HG02973 (cell line): Measurements from ENCODE around the gene TNIP1.

ENCODE experiments used
- ATAC-seq: cut with Tn5 transposase; IDR thresholded peaks from one replicate; pipeline ENCODE4 v1.9.1; 2021; ENCODE audit warnings: moderate library complexity; ENCODE audit not compliant: unreplicated experiment

TNIP1 gene

DNA sequence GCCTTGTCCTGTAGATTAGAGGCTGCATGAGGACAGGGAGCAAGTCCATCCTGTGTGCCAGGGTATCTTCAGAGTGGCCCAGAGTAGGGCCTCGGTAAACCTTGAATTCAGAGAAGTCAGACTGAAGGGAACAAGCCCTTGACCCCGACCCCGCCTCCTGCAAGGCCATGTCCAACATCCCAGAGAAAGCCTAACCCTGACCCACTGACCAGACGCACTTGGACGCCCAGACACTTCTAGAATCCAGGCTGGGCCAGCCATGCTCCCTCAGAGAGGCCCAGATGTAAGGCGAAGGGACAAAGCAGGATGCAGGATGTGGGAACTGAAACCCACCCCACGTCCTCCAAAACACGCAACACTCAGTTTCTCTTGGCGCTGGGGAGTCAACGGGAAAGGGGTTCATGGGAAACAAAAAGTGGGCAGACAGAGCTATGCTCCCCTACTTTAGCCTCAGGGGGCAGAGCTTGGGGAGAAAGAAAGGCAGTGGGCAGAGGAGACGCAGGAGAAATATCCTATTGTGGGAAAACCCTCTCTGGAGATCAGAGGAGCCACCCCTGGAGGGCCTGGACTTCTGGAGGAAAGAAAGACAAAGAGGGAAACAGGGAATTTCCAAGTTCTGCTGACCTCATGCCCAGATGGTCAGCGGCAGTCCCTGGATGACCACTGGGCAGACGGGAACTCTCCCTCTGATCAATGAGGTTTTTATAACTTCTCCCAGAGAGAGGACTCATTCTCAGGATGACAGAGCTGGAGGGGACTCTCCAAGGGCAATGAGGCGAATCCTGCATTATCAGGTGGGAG lies 13.0 kb downstream of the TNIP1 start:
- peak; percentile 5 for ATAC-seq

DNA sequence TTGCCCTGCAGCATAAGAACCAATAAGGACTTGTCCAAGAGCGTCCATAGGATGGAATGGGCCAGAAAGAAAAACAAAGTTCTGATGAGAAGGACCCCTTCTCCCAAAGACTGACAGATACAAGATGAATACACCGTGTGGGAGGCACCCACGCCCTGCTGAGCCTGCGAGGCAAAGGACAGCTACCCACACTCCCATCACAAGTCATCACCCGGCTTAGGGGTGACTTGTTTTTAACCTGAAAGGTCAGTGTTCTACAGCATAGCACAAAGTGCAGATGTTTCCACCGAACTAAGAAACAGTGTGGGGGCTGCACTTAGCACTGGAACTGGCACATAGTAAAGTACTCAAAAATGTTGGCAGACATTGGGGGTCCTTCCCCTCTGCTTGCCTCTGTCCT lies 13.9 kb downstream of the TNIP1 start:
- no peak for ATAC-seq

DNA sequence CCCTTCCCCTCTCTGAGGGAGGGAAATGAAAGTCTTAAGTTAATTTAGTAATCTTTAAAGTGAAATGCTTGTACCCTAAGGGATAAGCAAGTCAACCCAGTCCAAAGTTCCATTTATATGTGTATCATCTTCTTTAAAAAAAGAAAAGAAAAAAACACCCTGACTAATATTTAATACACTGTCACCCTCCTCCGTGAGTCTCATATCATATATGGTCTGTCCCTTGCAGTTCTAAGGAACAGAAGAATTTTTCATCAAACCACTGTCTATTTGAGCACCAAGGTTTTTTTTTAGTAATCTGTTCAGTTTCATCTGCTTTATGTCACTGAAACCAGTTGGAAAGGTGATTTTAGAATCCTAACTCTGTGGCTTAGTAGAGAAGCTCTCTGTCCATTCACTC lies 15.2 kb downstream of the TNIP1 start:
- no peak for ATAC-seq

DNA sequence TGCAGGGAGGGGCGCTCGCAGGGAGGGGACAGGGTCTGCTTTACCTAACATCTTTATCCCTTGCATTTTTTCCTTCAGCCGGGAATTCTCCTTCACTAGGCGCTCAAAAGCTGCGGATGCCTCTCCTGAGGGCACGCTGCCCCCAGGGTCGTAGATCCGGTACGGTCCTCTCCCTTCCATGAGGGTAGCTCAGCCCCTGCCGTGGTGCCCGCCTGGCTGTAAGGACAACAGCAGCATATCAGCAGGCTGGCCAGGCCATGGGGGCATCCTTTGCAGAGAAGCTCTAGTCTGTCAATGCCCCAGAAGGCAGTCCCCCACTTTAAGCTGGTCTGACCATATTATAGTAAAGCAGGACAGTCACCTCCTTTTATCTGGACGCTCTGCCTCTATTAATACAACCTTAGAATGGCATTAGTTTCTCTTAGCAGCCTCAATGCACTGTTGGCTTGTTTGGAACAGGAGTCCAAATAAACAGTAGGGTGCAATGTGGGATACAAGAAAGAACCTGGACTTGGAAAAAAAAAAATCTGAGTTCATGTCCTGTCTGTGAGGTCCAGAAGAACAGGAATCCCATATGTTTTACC lies 15.8 kb downstream of the TNIP1 start:
- no peak for ATAC-seq

DNA sequence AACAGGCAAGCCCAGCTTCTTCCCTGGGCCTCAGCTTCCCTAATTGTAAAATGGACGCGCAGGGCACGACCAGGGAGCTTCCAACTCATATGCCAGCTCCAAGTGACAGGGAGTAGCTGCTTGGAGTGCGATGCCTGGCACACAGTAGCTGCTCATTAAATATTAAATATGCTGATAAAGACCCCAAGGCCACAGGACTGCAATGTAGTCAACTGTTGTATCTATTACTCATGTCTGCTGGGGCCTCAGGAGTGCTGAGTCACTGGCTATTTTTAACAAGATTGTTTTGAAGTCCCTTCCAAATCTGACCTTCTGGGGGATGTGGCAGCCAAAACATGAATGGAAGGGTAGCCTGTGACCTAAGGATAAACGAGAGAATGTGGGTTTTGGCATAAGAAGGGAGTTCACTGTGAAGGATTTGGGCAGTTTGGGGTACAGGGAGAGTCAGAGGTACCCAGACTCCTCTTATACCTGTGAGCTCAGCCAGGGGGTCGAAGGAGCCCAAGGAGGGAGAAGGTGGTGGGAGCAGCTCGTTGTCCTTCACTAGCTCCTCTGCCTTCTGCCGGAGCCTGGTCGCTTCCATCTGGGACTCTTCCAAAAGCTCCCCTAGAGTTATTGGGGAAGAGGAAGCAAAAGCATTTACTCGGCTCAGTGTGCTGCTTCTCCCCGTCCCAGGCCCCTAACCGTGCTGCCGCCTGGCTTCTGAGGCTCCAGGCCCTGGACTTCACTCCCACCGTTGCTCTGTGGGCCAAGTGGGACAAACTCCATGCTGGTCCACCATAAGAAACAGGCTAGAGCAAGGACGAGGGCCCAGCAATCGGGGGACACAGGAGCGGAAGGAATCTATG lies 17.5 kb downstream of the TNIP1 start:
- ATAC-seq, result no peak

DNA sequence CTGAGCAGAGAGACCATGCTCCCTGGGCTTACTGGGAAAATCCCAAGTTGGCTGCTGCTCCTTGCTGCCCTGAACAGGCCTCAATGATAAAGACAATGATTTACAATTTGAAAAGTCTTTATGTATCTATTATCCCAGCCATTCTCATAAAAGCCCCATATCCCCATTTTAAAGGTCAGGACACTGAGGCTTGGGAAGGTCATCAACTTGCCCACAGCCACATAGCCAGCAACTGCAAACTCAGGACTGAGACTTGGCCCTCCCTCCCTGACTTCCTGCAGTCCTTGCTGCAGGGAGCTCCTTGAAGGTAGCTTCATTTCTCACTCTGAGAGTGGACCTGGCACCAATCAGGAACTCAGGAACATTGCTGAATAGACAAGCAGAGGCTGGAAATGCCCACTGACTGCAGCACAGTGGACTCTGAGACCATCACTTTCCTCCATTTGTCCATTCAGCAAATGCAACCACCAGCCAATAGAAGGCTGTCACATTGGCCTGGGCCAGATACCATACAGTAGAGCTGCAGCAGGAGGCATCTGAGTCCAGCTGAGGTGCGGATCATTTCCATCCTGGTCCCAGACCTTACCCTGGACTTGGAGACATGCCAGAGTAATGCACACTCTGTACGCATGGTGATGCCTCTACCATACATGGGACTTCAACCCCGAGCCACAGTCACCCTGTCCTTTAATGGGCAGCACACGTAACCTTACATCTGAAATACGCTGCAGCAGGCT lies 18.3 kb downstream of the TNIP1 start:
- no peak for ATAC-seq

DNA sequence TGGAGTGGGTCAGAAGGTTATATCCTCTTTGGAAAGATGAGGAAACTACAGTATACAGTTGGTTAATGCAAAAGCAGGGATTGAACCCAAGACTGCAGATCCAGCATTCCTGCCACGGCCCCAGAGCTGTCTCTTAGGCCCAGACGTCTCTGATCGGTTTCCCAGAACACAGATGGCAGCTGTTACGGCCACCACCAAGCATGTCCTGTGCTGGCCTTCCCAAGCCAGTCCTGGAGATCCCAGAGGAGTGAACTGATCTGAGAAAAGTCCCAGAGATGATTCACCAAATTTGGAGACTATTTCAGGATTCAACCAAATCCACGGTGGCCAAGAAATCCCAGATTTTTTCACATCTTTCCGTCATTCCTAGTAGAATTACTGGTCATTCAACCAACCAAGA lies 20.1 kb downstream of the TNIP1 start:
- ATAC-seq, result no peak

DNA sequence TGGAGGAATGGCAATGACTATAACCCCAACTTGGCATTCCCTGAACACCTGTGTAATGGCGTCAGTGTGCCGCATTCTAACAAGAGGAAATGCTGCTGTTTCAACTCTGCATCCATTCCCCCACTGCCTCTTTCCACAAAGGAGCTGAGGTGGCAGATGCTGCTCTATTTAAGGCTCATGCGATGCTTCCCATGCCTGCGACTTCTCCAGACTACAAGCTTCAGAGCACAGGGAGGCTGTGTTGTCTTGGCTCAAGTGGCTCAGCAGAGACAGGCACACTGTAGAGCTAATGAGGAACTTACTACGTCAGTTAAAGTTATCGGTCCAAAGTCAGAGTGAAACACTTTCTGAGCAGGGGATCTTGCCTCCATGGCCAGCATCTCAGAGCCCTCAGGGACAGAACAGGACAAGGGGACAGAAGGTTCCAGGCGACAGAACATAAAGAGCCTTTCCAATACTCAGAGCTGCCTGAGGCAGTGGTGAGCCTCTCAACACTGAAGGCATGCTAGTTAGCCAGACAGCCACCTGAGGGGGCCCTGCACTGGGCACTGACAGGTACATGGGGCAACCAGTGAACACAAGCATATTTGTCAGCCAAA lies 21.8 kb downstream of the TNIP1 start:
- ATAC-seq, result no peak

DNA sequence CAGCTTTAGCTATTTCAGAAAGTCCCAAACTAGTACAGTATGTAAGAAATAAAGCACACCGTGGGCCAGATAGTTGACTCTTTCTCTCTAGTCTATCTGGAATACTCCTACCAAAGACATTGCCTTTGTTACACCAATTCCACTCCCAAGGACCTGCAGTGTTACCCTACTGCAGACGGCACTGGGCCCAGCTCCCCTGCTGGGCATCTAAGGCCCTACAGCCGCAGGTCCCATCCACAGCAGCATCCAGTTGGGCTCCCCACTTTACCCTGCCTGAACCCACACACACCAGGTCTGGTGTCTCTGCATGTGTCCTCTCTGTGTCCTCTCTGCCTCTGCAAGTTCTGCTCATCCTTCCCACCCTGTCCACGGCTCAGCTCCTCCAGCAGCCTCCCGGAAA lies 22.5 kb downstream of the TNIP1 start:
- no peak for ATAC-seq

DNA sequence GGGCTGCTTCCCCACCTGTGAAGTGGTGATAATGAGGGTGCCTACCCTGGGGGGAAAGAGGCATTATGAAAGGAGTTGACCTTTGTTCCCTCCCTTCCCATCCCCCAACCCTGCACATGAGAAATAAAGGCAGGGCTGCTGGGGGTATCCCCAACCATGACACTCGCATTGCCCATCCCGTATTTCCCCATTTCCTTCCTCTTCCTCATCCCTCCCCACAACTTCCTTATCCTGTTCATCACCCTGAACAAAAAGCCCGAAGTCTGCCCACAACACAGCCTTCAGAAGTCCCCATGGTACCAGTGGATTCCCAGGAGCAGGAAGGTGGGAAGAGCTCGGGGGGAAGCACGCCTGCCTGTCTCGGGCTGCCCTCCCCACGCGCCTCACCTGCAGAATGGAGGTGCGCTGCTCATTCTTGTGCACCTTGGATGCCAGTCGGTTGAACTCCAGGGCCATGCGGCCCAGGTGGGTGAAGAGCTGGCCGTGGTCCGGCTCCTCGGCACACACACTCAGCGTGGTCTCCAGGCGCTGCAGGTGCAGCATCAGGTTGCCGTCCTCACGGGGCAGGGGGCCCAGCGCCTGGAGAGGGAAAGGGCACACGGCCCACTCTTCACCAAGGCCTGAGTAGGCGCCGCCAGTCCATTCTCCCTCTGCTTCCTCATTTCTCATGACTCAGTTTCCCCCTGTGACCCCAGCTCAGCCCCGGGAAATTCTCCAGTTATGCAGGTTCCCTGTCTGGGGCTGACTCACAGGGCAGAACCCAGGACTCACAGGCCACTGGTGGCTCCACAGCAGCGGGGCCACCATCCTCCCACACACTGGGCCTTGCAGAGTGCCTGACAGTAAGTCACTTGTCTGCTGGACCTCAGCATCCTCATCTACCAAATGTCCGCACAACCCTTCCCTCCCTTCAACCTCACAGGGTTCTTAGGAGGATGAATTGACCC lies 24.2 kb downstream of the TNIP1 start:
- no peak for ATAC-seq

DNA sequence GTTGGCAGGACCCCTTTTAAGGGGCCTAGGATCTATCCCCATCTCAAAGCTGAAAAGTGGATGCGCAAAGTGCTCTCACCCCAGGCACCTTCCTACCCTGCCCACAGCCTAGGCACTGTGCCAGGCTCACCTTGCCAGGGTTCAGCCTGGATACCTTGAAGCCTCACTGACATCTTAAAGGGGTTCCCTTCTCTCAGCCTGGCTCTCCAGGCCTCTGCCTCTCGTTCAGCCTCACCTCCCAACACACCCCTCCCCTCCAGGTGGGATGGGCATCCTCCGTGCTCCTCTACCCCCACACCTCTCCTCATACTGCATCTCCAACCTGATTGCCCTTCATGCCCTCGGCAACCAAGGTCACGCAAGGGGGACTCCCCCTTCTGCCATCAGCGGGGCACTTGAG lies 25.5 kb downstream of the TNIP1 start:
- no peak for ATAC-seq

DNA sequence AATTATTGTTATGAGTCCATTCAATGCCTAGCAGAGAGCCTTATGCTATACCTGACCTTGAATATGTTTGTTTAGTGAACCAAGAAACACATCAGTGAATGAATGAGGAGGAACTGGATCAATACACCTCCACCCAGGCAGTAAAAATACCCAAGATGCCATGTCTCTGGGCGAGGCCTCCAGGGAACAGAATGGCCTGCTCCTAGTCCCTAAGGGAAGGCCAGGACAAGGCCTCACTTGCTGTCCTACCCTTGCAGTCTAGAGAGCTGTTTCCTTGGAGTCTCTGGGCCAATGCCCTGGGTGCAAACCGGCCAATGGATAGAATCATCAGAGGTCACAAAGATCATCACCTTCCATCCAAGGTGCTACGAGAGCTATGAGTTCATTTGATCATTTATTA lies 26.1 kb downstream of the TNIP1 start:
- no peak for ATAC-seq

DNA sequence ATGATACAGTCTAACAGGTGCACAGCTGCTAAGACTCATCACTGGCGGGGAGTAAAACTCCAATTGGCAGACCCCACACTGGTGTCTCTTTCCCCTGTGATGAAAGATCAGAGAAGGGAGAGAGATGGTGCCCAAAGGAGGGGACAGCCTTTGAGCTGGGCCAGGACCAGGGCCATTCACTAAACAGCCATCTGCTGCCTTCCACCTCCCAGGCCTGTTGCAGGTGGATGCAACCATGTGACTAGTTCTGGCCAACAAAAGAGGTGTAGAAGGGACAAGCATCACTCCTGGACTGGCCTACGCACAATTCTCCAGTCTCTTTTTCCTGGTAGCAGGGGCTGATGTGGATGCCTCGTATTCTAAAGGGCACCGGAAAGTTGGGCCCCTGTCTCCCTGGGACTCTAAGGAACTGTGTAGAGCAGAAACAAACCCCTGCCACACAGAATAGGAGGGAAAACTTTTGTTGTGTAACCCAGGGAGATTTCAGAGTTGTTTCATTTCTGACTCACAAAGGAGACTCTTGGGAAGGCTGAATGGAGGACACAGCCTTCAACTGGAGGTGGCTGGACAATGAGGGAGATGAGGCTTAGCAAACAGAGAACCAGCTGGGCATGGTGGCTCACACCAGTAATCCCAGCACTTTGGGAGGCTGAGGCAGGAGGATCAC lies 26.9 kb downstream of the TNIP1 start:
- ATAC-seq, result no peak

DNA sequence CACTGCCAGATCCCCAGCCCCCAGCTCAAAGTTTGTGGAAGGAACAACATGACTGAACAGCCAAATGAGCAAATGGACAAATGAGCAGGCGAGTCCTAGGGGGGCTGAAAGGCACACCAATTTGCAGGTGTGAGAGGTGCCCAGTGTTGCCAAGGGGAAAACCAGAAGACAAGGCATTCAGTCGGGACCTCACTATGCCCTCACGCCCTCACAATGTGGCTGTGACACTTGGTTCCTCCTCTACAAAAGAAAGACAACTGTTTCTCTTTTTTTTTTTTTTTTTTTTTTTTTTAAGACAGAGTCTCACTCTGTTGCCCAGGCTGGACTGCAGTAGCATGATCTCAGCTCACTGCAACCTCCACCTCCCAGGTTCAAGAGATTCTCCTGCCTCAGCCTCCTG lies 28.0 kb downstream of the TNIP1 start:
- ATAC-seq, result no peak

DNA sequence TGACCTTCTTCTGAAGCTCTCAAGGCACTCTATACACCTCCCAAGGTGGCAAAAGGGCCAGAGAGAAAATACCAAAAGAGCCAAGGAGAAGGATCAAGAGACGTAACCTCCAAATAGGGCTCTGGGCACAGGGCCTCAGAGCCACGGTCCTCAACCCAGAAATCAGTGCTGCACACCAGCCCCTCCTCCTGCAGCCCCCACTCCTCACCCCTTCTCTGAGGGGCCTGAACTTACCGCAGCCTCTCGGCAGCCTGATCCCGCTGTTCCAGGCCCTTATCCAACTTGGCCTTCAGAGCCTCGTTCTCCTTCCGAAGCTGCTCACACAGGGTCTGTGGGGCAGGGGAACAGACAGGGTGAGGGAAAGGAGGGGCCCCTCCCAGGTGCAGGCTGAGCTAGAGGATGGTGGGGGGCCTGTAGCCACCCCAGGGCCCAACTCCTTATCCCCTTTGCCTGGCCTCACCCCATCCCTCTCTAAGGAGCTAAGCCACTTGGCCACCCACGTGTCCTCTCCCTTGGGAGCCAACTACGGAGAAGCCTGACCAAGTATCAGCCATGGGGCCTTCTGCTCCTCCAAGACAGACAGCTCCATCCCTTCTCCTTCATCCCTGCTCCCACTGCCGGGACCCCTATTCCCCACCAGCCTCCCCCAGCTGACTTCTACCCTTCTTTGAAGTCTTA lies 28.8 kb downstream of the TNIP1 start:
- ATAC-seq, result peak; percentile 5

DNA sequence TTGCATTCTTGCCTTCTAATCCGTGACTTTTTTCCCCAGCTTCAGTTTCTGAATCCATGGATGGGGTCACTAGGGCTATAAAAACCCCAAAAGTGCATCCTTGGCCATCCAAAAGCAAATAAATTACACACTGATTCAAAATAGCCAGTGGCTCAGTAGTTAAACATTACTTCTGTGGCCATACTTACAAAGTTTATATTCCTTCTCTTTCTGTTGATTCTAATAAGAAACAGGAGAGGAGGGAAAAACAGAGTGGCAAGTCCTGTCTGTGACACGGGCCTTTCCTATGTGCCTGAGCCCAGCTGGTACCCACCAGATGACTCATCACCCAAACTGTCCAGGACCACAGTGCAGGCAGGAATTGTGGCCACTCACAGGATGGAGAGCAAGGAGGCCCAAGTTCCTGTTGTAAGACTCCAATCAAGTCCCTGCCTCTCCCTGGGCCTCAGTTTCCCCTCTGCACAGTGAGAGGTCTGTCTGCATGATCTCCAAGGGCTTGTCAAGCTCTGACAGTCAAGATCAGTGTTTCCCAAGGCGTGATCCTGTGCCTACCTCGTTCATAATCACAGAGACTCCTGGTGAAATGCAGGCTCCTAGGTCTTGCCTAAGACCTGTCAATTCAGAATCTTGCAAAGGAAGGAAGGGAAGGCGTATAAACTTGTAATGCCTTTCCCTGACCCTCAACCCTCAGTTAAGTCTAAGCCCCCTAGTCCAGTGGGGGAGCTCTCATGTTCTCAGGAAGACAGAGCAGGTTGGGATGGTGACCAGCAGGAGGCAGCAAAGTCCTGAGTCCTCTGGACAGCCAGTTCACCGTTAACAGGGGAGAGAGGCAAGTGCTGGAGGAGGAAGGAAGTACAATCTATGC lies 29.5 kb downstream of the TNIP1 start:
- peak; percentile 34 for ATAC-seq

DNA sequence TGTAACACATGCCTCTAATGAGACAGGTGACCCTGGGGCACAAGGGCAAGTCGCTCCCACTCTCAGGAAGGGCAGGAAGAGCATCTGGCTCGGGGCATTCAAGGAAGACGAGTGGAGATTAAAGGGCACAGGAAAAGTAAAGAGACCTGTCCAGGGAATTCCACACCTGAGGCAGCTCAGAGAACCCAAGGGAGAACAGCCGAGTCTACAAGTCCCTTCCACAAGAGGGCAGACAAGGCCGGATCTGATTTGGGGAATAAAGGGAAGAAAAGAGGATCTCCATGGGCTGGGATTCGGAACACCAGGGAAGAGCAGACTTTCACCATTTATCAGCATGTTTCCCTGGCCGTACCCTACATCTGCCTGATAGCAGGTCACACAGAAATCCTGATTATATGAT lies 32.3 kb downstream of the TNIP1 start:
- no peak for ATAC-seq
